HTERT RPE-1 (cell line): ENCODE data around the gene CDH18.

Experiments
- in situ Hi-C: fragments of 300-500 bp; cut with MboI; formaldehyde crosslinking; loops from 4 replicates; pipeline ENCODE4 v1.14.3; 2020; ENCODE audit warnings: low sequenced_read_pairs

The CDH18 gene

DNA sequence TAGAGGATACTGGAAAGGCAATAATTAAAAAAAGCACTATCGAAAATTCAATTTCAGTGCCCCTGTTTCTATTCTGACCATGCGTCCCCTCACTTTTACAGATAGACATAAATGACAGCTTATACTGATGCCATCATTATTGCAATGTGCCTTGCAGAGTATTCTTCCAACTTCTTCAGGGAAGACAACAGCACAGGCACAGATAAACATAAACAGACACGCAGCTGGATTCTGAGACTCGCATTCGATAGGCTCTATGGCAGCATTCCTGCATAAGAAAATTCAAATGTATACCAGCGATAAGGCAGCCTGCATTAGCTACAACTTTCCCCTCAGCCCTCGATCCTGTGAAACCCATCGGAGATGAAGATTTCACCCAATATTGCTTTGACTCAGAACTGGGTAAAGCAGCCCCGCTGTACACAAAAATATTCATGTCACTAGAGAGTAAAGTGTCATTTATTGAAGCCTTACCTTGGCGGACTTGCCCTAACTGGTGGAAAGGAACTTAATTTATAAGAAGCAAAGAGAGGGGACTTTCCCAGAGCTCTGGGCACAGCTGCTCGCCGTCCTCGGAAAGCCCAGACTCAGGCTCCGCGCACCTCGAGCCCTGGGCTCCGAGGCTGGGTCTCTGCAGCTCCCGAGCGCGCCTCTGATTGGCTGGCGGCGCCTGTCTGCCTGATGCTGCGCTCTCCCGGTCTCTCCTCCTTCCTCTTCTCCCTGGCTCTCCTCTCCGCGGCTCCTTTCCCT is at the start of gene CDH18:
Gene CDH18 (minus strand): TSS at position 589 of the 750 bp plus-strand sequence. CDS start 149,214 bp downstream, outside the sequence.
- in situ Hi-C loops, result no loop called here

- in situ Hi-C loops, result no loop called here
Measured at GRCh38 chr5:20034717-20035116, 46.7 kb upstream of the CDH18 start.

- in situ Hi-C loops, result no loop called here
Measured at GRCh38 chr5:20033881-20034280, 45.9 kb upstream of the CDH18 start.

DNA sequence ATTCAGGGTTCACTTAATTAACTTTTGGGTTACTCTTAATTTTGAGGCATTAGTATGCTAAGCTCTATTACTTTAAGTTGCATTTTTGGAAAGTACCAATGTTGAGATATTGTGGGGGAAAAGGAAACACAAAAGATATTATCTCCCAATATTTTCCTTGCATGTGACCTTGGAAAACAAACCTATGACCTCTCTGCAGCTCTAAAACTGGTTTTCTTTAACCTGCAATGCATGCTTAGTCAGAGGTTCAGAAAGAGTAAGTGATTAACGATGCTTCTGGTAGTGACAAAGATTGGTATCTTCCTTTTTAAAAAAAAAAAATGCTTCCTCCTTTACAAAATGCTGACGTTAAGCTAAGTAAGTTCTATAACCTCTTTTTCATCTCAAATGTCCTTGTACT is 44.9 kb upstream of the CDH18 start:
- in situ Hi-C loops, result no loop called here

- in situ Hi-C loops, result no loop called here
Measured at GRCh38 chr5:20030125-20030524, 42.1 kb upstream of the CDH18 start.

- in situ Hi-C loops, result no loop called here
Measured at GRCh38 chr5:20029266-20029665, 41.3 kb upstream of the CDH18 start.

- in situ Hi-C loops, result no loop called here
Measured at GRCh38 chr5:20028506-20028905, 40.5 kb upstream of the CDH18 start.

GRCh38 chr5:20023686-20024180 is 35.7 kb upstream of the CDH18 start:
- in situ Hi-C loops, result no loop called here

GRCh38 chr5:20020247-20020646 is 32.2 kb upstream of the CDH18 start:
- in situ Hi-C loops, result no loop called here

DNA sequence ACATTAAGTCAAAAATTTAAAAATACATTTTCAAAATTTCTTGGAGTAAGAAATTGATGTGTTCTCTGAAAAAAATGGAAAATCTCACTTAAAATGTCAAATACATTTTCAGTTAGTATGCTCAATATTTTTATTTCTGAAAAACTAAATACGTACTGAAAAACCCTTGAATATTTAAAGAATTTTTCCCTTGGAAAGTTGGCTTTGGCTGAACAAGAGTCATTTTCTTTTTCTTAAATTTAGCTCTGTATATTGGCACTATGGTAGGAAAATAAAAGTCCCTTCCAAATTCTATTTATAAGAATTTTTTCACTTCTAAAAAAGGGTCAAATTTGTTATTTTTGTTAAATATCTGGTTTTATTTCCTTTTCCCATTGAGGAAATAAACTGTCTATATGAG is 29.0 kb upstream of the CDH18 start:
- in situ Hi-C loops, result no loop called here

DNA sequence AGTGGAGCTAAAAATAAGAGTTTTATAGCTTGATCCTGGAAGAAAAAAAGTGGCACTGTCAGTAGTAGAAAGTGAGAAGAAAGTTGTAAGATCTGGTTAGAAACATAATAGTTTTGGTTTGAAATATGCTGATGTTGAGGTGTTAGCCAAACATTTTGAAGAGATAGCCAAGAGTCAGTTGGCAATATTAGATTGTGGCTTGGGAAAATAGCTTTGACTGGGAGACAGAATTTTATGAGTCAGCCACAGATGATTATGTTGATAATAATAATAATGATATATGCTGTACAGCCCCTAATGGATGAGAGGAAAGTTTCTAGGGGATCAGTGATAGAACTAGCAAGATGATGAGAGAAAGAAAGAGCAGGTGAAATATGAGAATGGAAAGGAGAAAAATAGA is 12.4 kb upstream of the CDH18 start:
- in situ Hi-C loops, result no loop called here

DNA sequence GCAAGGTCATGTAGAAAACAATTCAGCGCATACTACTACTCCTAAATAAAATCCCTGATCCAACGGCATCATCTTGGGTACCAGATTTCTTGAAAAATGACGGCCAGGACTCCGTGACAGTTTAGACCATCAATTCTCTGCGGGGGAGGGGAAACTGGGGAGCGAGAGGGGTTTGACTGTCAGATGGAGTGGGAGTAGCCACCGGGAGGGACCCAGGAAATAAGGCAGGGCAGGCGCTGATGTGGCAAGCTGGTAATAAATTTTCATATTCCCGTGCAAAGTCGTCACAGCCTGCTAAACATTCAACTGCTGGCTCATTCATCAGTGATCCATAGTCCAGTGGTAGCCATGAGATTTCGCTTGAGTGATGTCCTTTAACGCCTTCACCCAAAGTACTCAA is 457 bp upstream of the CDH18 start:
- in situ Hi-C loops, result no loop called here

DNA sequence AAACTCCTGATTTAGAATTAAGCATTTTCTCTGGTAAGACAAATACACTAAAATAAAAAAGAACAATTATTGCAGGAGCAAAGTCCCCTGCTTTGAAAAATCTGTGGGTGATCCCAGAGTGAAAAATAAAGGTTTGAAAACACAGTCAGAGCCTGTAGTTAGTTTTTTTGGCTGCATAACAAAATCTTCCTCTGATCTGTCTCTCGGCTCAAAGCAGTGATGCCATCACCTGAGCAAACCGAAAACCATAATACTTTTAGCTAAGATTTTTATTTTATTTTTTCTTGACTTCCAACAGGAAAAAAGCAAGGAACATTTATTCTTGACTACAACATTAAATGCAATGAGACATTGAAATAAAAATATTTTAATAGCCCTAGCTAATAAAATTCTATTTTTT is 1.2 kb downstream of the CDH18 start:
- in situ Hi-C loops, result no loop called here

DNA sequence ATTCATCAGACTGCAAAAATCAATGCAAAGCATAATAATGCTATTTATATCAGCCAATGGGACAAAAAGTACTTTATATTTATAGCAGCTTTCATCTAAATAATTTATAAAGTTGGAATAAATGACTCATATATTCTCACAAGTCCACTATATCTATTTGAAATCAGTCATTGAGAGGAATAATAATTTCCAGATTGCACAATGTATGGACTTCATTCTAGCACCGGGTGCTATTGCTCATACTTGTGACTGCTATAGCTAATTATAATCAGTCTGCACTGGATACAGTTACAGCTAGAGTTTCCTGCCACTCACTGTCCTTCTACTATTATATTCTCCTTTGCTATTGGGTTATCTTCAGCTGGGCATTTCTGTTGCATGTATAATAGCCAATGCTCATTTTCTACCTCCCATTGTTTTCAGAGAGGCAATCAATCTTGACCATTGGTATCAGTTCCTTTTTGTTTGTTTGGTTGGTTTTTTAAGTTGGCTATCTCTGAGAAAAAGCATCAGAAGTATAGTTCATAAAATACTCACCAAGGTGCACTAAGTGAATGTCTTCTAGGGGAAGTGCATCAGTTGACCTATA is 1.9 kb downstream of the CDH18 start:
- in situ Hi-C loops, result no loop called here

- in situ Hi-C loops, result no loop called here
Measured at GRCh38 chr5:19978476-19978875, 9.5 kb downstream of the CDH18 start.

GRCh38 chr5:19977099-19977498 is 10.9 kb downstream of the CDH18 start:
- in situ Hi-C loops, result no loop called here

GRCh38 chr5:19975795-19976194 is 12.2 kb downstream of the CDH18 start:
- in situ Hi-C loops, result no loop called here

- in situ Hi-C loops, result no loop called here
Measured at GRCh38 chr5:19960451-19960850, 27.5 kb downstream of the CDH18 start.

DNA sequence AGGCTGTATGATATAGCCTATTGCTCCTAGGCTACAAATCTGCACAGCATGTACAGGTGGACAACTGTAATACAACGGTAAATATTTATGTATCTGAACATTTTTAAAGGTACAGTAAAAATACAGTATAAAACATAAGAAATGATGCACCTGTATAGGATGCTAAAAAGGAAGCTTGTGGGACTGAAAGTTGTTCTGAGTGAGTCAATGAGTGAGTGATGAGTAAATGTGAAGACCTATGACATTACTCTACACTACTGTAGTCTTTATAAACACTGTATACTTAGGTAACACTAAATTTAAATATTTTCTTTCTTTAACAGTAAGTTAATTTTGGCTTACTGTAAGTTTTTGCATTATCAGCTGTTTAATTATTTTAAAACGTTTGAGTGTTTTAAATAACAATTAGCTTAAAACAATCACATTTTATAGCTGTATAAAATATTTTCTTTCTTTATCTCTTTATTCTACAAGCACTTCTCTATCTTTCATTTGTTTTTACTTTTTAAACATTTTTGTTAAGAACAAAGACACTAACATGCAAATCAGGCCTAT is 28.1 kb downstream of the CDH18 start:
- in situ Hi-C loops, result no loop called here

- in situ Hi-C loops, result no loop called here
Measured at GRCh38 chr5:19950897-19951296, 37.1 kb downstream of the CDH18 start.

GRCh38 chr5:19940192-19940591 is 47.8 kb downstream of the CDH18 start:
- in situ Hi-C loops, result no loop called here

- in situ Hi-C loops, result no loop called here
Measured at GRCh38 chr5:19930451-19930850, 57.5 kb downstream of the CDH18 start.
